Astrocyte (in vitro differentiated cells and primary cell): ENCODE results near the gene IGF2BP2. TPM values are rescaled to one million over a fixed set of nuclear protein-coding genes. Genes with fewer than 3 reads are reported as not detected.

Source experiments
- DNase-seq: peaks from one replicate; pipeline ENCODE4 v3.0.0-alpha.2; 2010; ENCODE audit warnings: low read depth
- FAIRE-seq: peaks from 2 replicates; lab custom pipeline; 2011; peaks lifted over from hg19 to GRCh38; lab: Jason Lieb, UNC
- H2AFZ ChIP-seq: 2 replicates; pipeline ENCODE4 v1.6.0; 2012; ENCODE audit warnings: low read depth, low read length, inconsistent platforms
- H3K27ac ChIP-seq: 2 replicates; pipeline ENCODE4 v1.5.1; 2011; ENCODE audit warnings: low read depth, low read length, inconsistent platforms
- H3K27me3 ChIP-seq: 2 replicates; pipeline ENCODE4 v1.6.0; 2011; ENCODE audit warnings: low read length, inconsistent platforms; ENCODE audit not compliant: insufficient read depth
- H3K36me3 ChIP-seq: 2 replicates; pipeline ENCODE4 v1.5.1; 2011; ENCODE audit warnings: low read length, inconsistent platforms; ENCODE audit not compliant: insufficient read depth
- H3K4me1 ChIP-seq: 2 replicates; pipeline ENCODE4 v1.5.1; 2011; ENCODE audit warnings: low read length, inconsistent platforms; ENCODE audit not compliant: insufficient read depth
- H3K4me2 ChIP-seq: 2 replicates; pipeline ENCODE4 v1.6.0; 2012; ENCODE audit warnings: low read length, inconsistent platforms
- H3K4me3 ChIP-seq: 2 replicates; pipeline ENCODE4 v1.5.1; 2011; ENCODE audit warnings: low read depth, mild to moderate bottlenecking, low read length, inconsistent platforms; ENCODE audit not compliant: insufficient read depth
- H3K79me2 ChIP-seq: 2 replicates; pipeline ENCODE4 v1.6.0; 2012; ENCODE audit warnings: mild to moderate bottlenecking, low read length, inconsistent platforms; ENCODE audit not compliant: insufficient read depth
- H3K9ac ChIP-seq: 2 replicates; pipeline ENCODE4 v1.6.0; 2012; ENCODE audit warnings: mild to moderate bottlenecking, low read length, inconsistent platforms
- H3K9me3 ChIP-seq: 2 replicates; pipeline ENCODE4 v1.5.1; 2012; ENCODE audit warnings: low read depth, mild to moderate bottlenecking, low read length, inconsistent platforms; ENCODE audit not compliant: insufficient read depth
- H4K20me1 ChIP-seq: 2 replicates; pipeline ENCODE4 v1.6.0; 2012; ENCODE audit warnings: low read length, inconsistent platforms; ENCODE audit not compliant: insufficient read depth
- H3K27ac Mint-ChIP-seq: one replicate; pipeline ENCODE4 v1.8.0; 2021; ENCODE audit warnings: mild to moderate bottlenecking, mixed read lengths; ENCODE audit not compliant: unreplicated experiment
- H3K27me3 Mint-ChIP-seq: one replicate; pipeline ENCODE4 v1.8.0; 2021; ENCODE audit warnings: low read depth, mixed read lengths; ENCODE audit not compliant: unreplicated experiment
- H3K36me3 Mint-ChIP-seq: one replicate; pipeline ENCODE4 v1.8.0; 2021; ENCODE audit warnings: low read depth, mixed read lengths; ENCODE audit not compliant: unreplicated experiment
- H3K4me1 Mint-ChIP-seq: one replicate; pipeline ENCODE4 v1.8.0; 2021; ENCODE audit warnings: low read depth, mixed read lengths; ENCODE audit not compliant: unreplicated experiment
- H3K4me3 Mint-ChIP-seq: one replicate; pipeline ENCODE4 v1.8.0; 2021; ENCODE audit warnings: mild to moderate bottlenecking, moderate library complexity, mixed read lengths; ENCODE audit not compliant: unreplicated experiment
- H3K9me3 Mint-ChIP-seq: one replicate; pipeline ENCODE4 v1.8.0; 2021; ENCODE audit warnings: mild to moderate bottlenecking, mixed read lengths; ENCODE audit not compliant: unreplicated experiment
- EZH2 ChIP-seq: IDR thresholded peaks from 2 replicates; pipeline ENCODE4 v1.6.1; 2012; ENCODE audit warnings: mild to moderate bottlenecking, low read length, inconsistent platforms; ENCODE audit not compliant: insufficient read depth
- total RNA-seq: library from RNA; stranded (reverse); gene quantifications from 2 replicates; pipeline ENCODE4 v1.2.1, GENCODE V29; 2021
- TF ChIP-seq, protein P1 (sequence below): IDR thresholded peaks from 2 replicates; pipeline ENCODE4 v1.5.1; 2011; ENCODE audit warnings: low read depth, mild to moderate bottlenecking, inconsistent platforms, low read length, moderate library complexity; ENCODE audit not compliant: insufficient read depth

Gene IGF2BP2
- total RNA-seq, 1 donor from 2014 or later, result 162 TPM

GRCh38 chr3:185659942-185660921 is 164.6 kb downstream of the IGF2BP2 start:
- DNase-seq (peak; percentile 56), FAIRE-seq (no peak)
- TF ChIP-seq, protein P1, sequence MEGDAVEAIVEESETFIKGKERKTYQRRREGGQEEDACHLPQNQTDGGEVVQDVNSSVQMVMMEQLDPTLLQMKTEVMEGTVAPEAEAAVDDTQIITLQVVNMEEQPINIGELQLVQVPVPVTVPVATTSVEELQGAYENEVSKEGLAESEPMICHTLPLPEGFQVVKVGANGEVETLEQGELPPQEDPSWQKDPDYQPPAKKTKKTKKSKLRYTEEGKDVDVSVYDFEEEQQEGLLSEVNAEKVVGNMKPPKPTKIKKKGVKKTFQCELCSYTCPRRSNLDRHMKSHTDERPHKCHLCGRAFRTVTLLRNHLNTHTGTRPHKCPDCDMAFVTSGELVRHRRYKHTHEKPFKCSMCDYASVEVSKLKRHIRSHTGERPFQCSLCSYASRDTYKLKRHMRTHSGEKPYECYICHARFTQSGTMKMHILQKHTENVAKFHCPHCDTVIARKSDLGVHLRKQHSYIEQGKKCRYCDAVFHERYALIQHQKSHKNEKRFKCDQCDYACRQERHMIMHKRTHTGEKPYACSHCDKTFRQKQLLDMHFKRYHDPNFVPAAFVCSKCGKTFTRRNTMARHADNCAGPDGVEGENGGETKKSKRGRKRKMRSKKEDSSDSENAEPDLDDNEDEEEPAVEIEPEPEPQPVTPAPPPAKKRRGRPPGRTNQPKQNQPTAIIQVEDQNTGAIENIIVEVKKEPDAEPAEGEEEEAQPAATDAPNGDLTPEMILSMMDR, result peak; percentile 99
- TF ChIP-seq EZH2, result no peak
- H3K4me2 ChIP-seq, result peak overlapping the region; percentile 26
- Mint-ChIP-seq H3K4me3 (peak overlapping the region; percentile 54), H3K4me1 (peaks cover 64% of the 10 kb centered on the region), H3K27ac (peak overlapping the region; percentile 99), H3K27me3 (no peaks in the 10 kb centered on the region), H3K9me3 (peaks cover 1% of the 10 kb centered on the region), H3K36me3 (peaks cover 16% of the 10 kb centered on the region)
- no peaks in the 10 kb centered on the region for H3K79me2 ChIP-seq
- peaks cover 5% of the 10 kb centered on the region for H3K36me3 ChIP-seq
- peaks cover 17% of the 10 kb centered on the region for H4K20me1 ChIP-seq
- H3K27me3 ChIP-seq, result no peaks in the 10 kb centered on the region
- peak overlapping the region; percentile 15 for H3K9ac ChIP-seq
- no peak overlapping the region for H3K27ac ChIP-seq
- H3K9me3 ChIP-seq, result no peaks in the 10 kb centered on the region
- H2AFZ ChIP-seq, result no peak overlapping the region
- no peak overlapping the region for H3K4me3 ChIP-seq
- H3K4me1 ChIP-seq, result peaks cover 55% of the 10 kb centered on the region

- no peak for FAIRE-seq
- no peak for DNase-seq
- peaks cover 22% of the 10 kb centered on the region for H4K20me1 ChIP-seq
- H3K4me1 ChIP-seq, result peaks cover 55% of the 10 kb centered on the region
- Mint-ChIP-seq H3K36me3 (peaks cover 22% of the 10 kb centered on the region), H3K27ac (peak overlapping the region; percentile 99), H3K27me3 (no peaks in the 10 kb centered on the region), H3K4me1 (peaks cover 64% of the 10 kb centered on the region), H3K4me3 (peak overlapping the region; percentile 64), H3K9me3 (peaks cover 1% of the 10 kb centered on the region)
- no peak overlapping the region for H2AFZ ChIP-seq
- H3K27ac ChIP-seq, result peak overlapping the region; percentile 88
- H3K4me3 ChIP-seq, result no peak overlapping the region
- H3K9me3 ChIP-seq, result no peaks in the 10 kb centered on the region
- TF ChIP-seq EZH2, result no peak
- H3K9ac ChIP-seq, result peak overlapping the region; percentile 13
- H3K79me2 ChIP-seq, result no peaks in the 10 kb centered on the region
- peak overlapping the region; percentile 49 for H3K4me2 ChIP-seq
- H3K27me3 ChIP-seq, result no peaks in the 10 kb centered on the region
- peaks cover 5% of the 10 kb centered on the region for H3K36me3 ChIP-seq
Measured at GRCh38 chr3:185658943-185659342, 165.9 kb downstream of the IGF2BP2 start.

GRCh38 chr3:185658504-185658912 is 166.3 kb downstream of the IGF2BP2 start:
- peaks cover 1% of the 10 kb centered on the region for H3K9me3 Mint-ChIP-seq
- peaks cover 22% of the 10 kb centered on the region for H4K20me1 ChIP-seq

More at GRCh38 chr3:185658504-185658912, 166.3 kb downstream of the IGF2BP2 start:
- Histone ChIP-seq H3K36me3 (peaks cover 5% of the 10 kb centered on the region), H3K27me3 (no peaks in the 10 kb centered on the region), H3K4me3 (no peak overlapping the region), H3K79me2 (no peaks in the 10 kb centered on the region), H3K9me3 (no peaks in the 10 kb centered on the region), H3K9ac (peak overlapping the region; percentile 25), H3K27ac (peak overlapping the region; percentile 88), H3K4me2 (peak overlapping the region; percentile 49), H3K4me1 (peaks cover 55% of the 10 kb centered on the region), H2AFZ (no peak overlapping the region)
- Mint-ChIP-seq H3K27ac (peak overlapping the region; percentile 99), H3K4me3 (peak overlapping the region; percentile 64), H3K4me1 (peaks cover 63% of the 10 kb centered on the region), H3K27me3 (no peaks in the 10 kb centered on the region), H3K36me3 (peaks cover 26% of the 10 kb centered on the region)
- peak; percentile 97 for FAIRE-seq
- peak; percentile 99 for DNase-seq
- TF ChIP-seq EZH2, result no peak
- TF ChIP-seq, protein P1, result no peak
